B cell (primary cell): ENCODE data around the gene RAB8B.

Experiments
- EZH2 ChIP-seq: IDR thresholded peaks from 2 replicates; pipeline ENCODE4 v1.6.1; 2012; ENCODE audit warnings: borderline replicate concordance, low read depth, mild to moderate bottlenecking, moderate library complexity, low read length; ENCODE audit not compliant: insufficient read depth, poor library complexity, severe bottlenecking
- TF ChIP-seq, protein P1 (sequence below): fragments of 200-600 bp; IDR thresholded peaks from one replicate; pipeline ENCODE4 v1.8.0; 2022; ENCODE audit warnings: antibody characterized with exemption, mild to moderate bottlenecking

DNA sequence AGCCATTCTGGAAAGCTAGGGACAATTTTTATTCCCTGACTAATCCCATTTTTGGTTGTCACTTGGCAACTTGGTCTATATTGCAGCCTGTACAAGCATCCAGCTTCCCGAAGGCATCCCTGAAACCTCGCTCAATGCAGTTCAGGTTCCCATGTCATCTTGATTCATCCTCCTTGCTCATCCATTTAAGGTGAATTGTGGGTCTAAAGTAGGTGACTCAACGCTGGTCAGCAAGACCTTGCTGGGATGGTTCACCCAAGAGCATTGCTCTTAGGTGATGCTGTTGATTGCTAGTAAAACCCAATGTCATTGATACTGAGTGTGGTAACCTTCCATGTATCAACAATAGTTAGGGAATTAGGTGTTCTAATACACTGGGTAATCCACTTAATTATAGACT lies 13.1 kb upstream of the RAB8B start:
- TF ChIP-seq, protein P1, sequence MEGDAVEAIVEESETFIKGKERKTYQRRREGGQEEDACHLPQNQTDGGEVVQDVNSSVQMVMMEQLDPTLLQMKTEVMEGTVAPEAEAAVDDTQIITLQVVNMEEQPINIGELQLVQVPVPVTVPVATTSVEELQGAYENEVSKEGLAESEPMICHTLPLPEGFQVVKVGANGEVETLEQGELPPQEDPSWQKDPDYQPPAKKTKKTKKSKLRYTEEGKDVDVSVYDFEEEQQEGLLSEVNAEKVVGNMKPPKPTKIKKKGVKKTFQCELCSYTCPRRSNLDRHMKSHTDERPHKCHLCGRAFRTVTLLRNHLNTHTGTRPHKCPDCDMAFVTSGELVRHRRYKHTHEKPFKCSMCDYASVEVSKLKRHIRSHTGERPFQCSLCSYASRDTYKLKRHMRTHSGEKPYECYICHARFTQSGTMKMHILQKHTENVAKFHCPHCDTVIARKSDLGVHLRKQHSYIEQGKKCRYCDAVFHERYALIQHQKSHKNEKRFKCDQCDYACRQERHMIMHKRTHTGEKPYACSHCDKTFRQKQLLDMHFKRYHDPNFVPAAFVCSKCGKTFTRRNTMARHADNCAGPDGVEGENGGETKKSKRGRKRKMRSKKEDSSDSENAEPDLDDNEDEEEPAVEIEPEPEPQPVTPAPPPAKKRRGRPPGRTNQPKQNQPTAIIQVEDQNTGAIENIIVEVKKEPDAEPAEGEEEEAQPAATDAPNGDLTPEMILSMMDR: no peak
- no peak for TF ChIP-seq EZH2
